GM12878 (cell line): ENCODE data around the gene GRB10. TPM values are rescaled to one million over a fixed set of nuclear protein-coding genes. Genes with fewer than 3 reads are reported as not detected.

Source experiments
- ATAC-seq: fragments of 200-7000 bp; cut with Tn5 transposase; 3 replicates; pipeline ENCODE4 v1.9.1; 2020; ENCODE audit warnings: mild to moderate bottlenecking, moderate library complexity
- BruUV-seq: library from RNA; stranded (reverse); fragments of 400-500 nt; replicated peaks from 2 replicates; lab custom pipeline; 2021; lab: Mats Ljungman, UMichigan
- CTCF ChIA-PET: fragments of 300-600 bp; sonication (Branson Sonifier 250); formaldehyde crosslinking; extraction: SDS; loops from one replicate; lab custom pipeline; 2021; ENCODE audit warnings: inconsistent platforms; lab: Yijun Ruan, JAX
- POLR2A ChIA-PET: fragments of 350-600 bp; formaldehyde crosslinking; extraction: SDS; loops from one replicate; lab custom pipeline; 2021; ENCODE audit warnings: inconsistent platforms; lab: Charles Lee
- RAD21 ChIA-PET: fragments of 300-600 bp; sonication (Branson Sonifier 250); formaldehyde crosslinking; loops from one replicate; lab custom pipeline; 2023; ENCODE audit warnings: antibody characterized with exemption; ENCODE audit not compliant: unreplicated experiment; lab: Charles Lee
- SMC1A ChIA-PET: fragments of 300-600 bp; sonication (Branson Sonifier 250); formaldehyde crosslinking; loops from one replicate; lab custom pipeline; 2023; ENCODE audit not compliant: unreplicated experiment, uncharacterized antibody; lab: Charles Lee
- DNase-seq: peaks from one replicate; pipeline ENCODE4 v3.0.0-alpha.2; 2011; ENCODE audit warnings: low read depth, low spot score
- FAIRE-seq: peaks from 3 replicates; lab custom pipeline; 2011; peaks lifted over from hg19 to GRCh38; lab: Jason Lieb, UNC
- H2AFZ ChIP-seq: 2 replicates; pipeline ENCODE4 v1.6.0; 2011; ENCODE audit warnings: low read depth, low read length, control low read depth; ENCODE audit not compliant: control insufficient read depth
- H3K27ac ChIP-seq: 2 replicates; pipeline ENCODE4 v1.5.1; 2011; ENCODE audit warnings: control low read depth; ENCODE audit not compliant: control insufficient read depth, insufficient read depth
- H3K27me3 ChIP-seq, 2 experiments: replicated peaks in 1 of 2; 2 replicates each; pipeline versions ENCODE4 v1.6.0 to v1.6.1; 2011; ENCODE audit warnings: low read length in 1 of 2; ENCODE audit not compliant: control insufficient read depth in 2 of 2, insufficient read depth in 2 of 2
- H3K36me3 ChIP-seq, 2 experiments: 2 replicates each; pipeline ENCODE4 v1.5.1; 2011; ENCODE audit warnings: low read length in 1 of 2; ENCODE audit not compliant: control insufficient read depth in 2 of 2, insufficient read depth in 2 of 2
- H3K4me1 ChIP-seq: 2 replicates; pipeline ENCODE4 v1.6.1; 2011; ENCODE audit warnings: mild to moderate bottlenecking, low read length, moderate library complexity, mixed read lengths; ENCODE audit not compliant: control insufficient read depth, insufficient read depth
- H3K4me2 ChIP-seq: 2 replicates; pipeline ENCODE4 v1.6.0; 2011; ENCODE audit warnings: control low read depth; ENCODE audit not compliant: control insufficient read depth, insufficient read depth
- H3K4me3 ChIP-seq: fragments of 200-600 bp; sonication (generic); 2 replicates; pipeline ENCODE4 v1.5.1; 2016
- H3K79me2 ChIP-seq: 2 replicates; pipeline ENCODE4 v1.6.0; 2011; ENCODE audit warnings: low read length; ENCODE audit not compliant: control insufficient read depth, insufficient read depth
- H3K9ac ChIP-seq: 2 replicates; pipeline ENCODE4 v1.8.0; 2011; ENCODE audit warnings: low read length, control low read depth, mixed read lengths; ENCODE audit not compliant: control insufficient read depth, insufficient read depth
- H3K9me3 ChIP-seq: replicated peaks from 3 replicates; pipeline ENCODE4 v1.5.1; 2011; ENCODE audit warnings: mild to moderate bottlenecking, low read length; ENCODE audit not compliant: control insufficient read depth, insufficient read depth
- H4K20me1 ChIP-seq: 2 replicates; pipeline ENCODE4 v1.6.0; 2011; ENCODE audit not compliant: control insufficient read depth, insufficient read depth
- BHLHE40 ChIP-seq, 2 experiments: fragments of 450-650 bp in 1 of 2; IDR thresholded peaks; 2 replicates each; pipeline ENCODE4 v1.6.1; 2011 to 2017; ENCODE audit warnings: low read depth in 2 of 2, borderline replicate concordance in 1 of 2, improper control_type of control experiment in 1 of 2, low read length in 1 of 2, mild to moderate bottlenecking in 1 of 2
- CHD2 ChIP-seq: IDR thresholded peaks from 2 replicates; pipeline ENCODE4 v1.6.1; 2011; ENCODE audit warnings: low read depth, low read length, improper control_type of control experiment, borderline replicate concordance
- EED ChIP-seq: sonication (generic); IDR thresholded peaks from 2 replicates; pipeline ENCODE4 v1.6.1; 2016; ENCODE audit warnings: antibody characterized with exemption, low read depth
- EP300 ChIP-seq, 2 experiments: fragments of 150-350 bp in 1 of 2; IDR thresholded peaks; 2 replicates each; pipeline ENCODE4 v1.6.1; 2011 to 2012; ENCODE audit warnings: low read depth in 2 of 2, low read length in 2 of 2, borderline replicate concordance in 1 of 2, improper control_type of control experiment in 1 of 2, inconsistent platforms in 1 of 2; ENCODE audit not compliant: control insufficient read depth in 1 of 2
- ESRRA ChIP-seq: IDR thresholded peaks from 2 replicates; pipeline ENCODE4 v1.6.1; 2012; ENCODE audit warnings: mild to moderate bottlenecking, low read length, improper control_type of control experiment
- FOXK2 ChIP-seq: fragments of 450-650 bp; IDR thresholded peaks from 2 replicates; pipeline ENCODE4 v1.6.1; 2017; ENCODE audit warnings: mild to moderate bottlenecking, moderate library complexity
- KAT2A ChIP-seq: conservative IDR thresholded peaks from 2 replicates; pipeline ENCODE4 v1.6.1; 2011; ENCODE audit warnings: low read depth, low read length; ENCODE audit not compliant: control insufficient read depth
- MTA2 ChIP-seq: fragments of 450-650 bp; IDR thresholded peaks from 2 replicates; pipeline ENCODE4 v1.6.1; 2016; ENCODE audit warnings: low read depth, mild to moderate bottlenecking, moderate library complexity
- NFIC ChIP-seq: IDR thresholded peaks from 2 replicates; pipeline ENCODE4 v1.6.1; 2012; ENCODE audit warnings: low read depth, mild to moderate bottlenecking, inconsistent platforms, low read length, moderate library complexity
- NR2C2 ChIP-seq: IDR thresholded peaks from 2 replicates; pipeline ENCODE4 v1.6.1; 2011; ENCODE audit warnings: borderline replicate concordance, low read depth; ENCODE audit not compliant: control insufficient read depth, insufficient read length
- RAD21 ChIP-seq: IDR thresholded peaks from 2 replicates; pipeline ENCODE4 v1.6.1; 2011; ENCODE audit warnings: mild to moderate bottlenecking, low read depth, low read length, moderate library complexity; ENCODE audit not compliant: insufficient read depth
- RCOR1 ChIP-seq: conservative IDR thresholded peaks from 2 replicates; pipeline ENCODE4 v1.6.1; 2012; ENCODE audit warnings: low read depth, low read length, improper control_type of control experiment
- ZNF207 ChIP-seq: fragments of 450-650 bp; IDR thresholded peaks from 2 replicates; pipeline ENCODE4 v1.6.1; 2014; ENCODE audit warnings: antibody characterized with exemption, mild to moderate bottlenecking, borderline replicate concordance
- ZZZ3 ChIP-seq: IDR thresholded peaks from 2 replicates; pipeline ENCODE4 v1.6.1; 2011; ENCODE audit warnings: low read depth; ENCODE audit not compliant: control insufficient read depth, insufficient read length
- WGBS: methylation state at CpG from one replicate; pipeline ENCODE4 v1.1.6; 2016; ENCODE audit warnings: low lambda C conversion rate; ENCODE audit not compliant: insufficient replicate concordance, insufficient coverage; ENCODE audit errors: missing lambda C conversion rate; 5-methylcytosine and 5-hydroxymethylcytosine counted together
- in situ Hi-C: fragments of 300-500 bp; cut with MboI; formaldehyde crosslinking; loops from 9 replicates; pipeline ENCODE4 v1.14.3; 2018; ENCODE audit warnings: mixed read lengths
- intact Hi-C: fragments of 100-400 bp; cut with micrococcal nuclease; formaldehyde crosslinking; loops from one replicate; pipeline ENCODE4 v1.14.2; 2022; ENCODE audit not compliant: unreplicated experiment
- polyA plus RNA-seq, 11 experiments: library from polyadenylated mRNA; depleted of rRNA in 4 of 11; unstranded in 6 of 11; stranded (reverse) in 5 of 11; fragments of >200 nt; fragmentation: Nextera tagmentation in 4 of 11; fragmentation: Illumina TruSeq in 1 of 11; extraction: Ambion mirVana in 4 of 11; extraction: Trizol in 1 of 11; gene quantifications; 1 replicate in 1 of 11; 2 replicates in 10 of 11; pipeline versions ENCODE4 v1.2.1 to v1.2.3, GENCODE V29; 2011 to 2016; ENCODE audit warnings: inconsistent platforms in 2 of 11, missing spikeins in 2 of 11, low read depth in 1 of 11
- total RNA-seq, 4 experiments: library from RNA; depleted of rRNA in 3 of 4; stranded (reverse); fragments of >200 nt in 3 of 4; fragmentation: Illumina TruSeq in 1 of 4; extraction: Trizol in 1 of 4; gene quantifications; 2 replicates each; pipeline versions ENCODE4 v1.2.1 to v1.2.3, GENCODE V29; 2013 to 2021
- TF ChIP-seq, protein P1 (sequence below): IDR thresholded peaks from 2 replicates; pipeline ENCODE4 v1.6.1; 2011; ENCODE audit warnings: borderline replicate concordance, low read depth, mild to moderate bottlenecking, moderate library complexity, low read length; ENCODE audit not compliant: insufficient read depth, poor library complexity, severe bottlenecking
- TF ChIP-seq, protein P2 (sequence below): fragments of 450-650 bp; IDR thresholded peaks from 2 replicates; pipeline ENCODE4 v1.6.1; 2016; ENCODE audit warnings: mild to moderate bottlenecking
- TF ChIP-seq, protein P3 (sequence below): fragments of 450-650 bp; IDR thresholded peaks from 2 replicates; pipeline ENCODE4 v1.6.1; 2018; ENCODE audit warnings: borderline replicate concordance, mild to moderate bottlenecking; ENCODE audit not compliant: partially characterized antibody

GRB10 gene
- total and polyA plus RNA-seq, 10 of the 15 experiments (the other 5 are each of a cell fraction or from before 2014, with no cell fraction given) = 0.04 to 0.33 TPM; not detected in 8

GRCh38 chr7:50674896-50675835, 107.5 kb downstream of the GRB10 start:
- no peaks in the 10 kb centered on the region for H4K20me1 ChIP-seq
- intact Hi-C loops (no loop called here), in situ Hi-C loops (loop anchor here (5.0 to 10.0 kb wide), 2 partner anchors 208 to 580 kb away; partner anchors contain the start of gene ZPBP)

More at GRCh38 chr7:50674896-50675835, 107.5 kb downstream of the GRB10 start:
- no peak for TF ChIP-seq ZNF207
- TF ChIP-seq CHD2 = no peak
- TF ChIP-seq RAD21 = no peak
- TF ChIP-seq MTA2 = no peak
- TF ChIP-seq EED = no peak
- TF ChIP-seq, protein P1, sequence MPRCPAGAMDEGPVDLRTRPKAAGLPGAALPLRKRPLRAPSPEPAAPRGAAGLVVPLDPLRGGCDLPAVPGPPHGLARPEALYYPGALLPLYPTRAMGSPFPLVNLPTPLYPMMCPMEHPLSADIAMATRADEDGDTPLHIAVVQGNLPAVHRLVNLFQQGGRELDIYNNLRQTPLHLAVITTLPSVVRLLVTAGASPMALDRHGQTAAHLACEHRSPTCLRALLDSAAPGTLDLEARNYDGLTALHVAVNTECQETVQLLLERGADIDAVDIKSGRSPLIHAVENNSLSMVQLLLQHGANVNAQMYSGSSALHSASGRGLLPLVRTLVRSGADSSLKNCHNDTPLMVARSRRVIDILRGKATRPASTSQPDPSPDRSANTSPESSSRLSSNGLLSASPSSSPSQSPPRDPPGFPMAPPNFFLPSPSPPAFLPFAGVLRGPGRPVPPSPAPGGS = no peak
- TF ChIP-seq, protein P2, sequence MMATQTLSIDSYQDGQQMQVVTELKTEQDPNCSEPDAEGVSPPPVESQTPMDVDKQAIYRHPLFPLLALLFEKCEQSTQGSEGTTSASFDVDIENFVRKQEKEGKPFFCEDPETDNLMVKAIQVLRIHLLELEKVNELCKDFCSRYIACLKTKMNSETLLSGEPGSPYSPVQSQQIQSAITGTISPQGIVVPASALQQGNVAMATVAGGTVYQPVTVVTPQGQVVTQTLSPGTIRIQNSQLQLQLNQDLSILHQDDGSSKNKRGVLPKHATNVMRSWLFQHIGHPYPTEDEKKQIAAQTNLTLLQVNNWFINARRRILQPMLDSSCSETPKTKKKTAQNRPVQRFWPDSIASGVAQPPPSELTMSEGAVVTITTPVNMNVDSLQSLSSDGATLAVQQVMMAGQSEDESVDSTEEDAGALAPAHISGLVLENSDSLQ = no peak
- TF ChIP-seq, protein P3, sequence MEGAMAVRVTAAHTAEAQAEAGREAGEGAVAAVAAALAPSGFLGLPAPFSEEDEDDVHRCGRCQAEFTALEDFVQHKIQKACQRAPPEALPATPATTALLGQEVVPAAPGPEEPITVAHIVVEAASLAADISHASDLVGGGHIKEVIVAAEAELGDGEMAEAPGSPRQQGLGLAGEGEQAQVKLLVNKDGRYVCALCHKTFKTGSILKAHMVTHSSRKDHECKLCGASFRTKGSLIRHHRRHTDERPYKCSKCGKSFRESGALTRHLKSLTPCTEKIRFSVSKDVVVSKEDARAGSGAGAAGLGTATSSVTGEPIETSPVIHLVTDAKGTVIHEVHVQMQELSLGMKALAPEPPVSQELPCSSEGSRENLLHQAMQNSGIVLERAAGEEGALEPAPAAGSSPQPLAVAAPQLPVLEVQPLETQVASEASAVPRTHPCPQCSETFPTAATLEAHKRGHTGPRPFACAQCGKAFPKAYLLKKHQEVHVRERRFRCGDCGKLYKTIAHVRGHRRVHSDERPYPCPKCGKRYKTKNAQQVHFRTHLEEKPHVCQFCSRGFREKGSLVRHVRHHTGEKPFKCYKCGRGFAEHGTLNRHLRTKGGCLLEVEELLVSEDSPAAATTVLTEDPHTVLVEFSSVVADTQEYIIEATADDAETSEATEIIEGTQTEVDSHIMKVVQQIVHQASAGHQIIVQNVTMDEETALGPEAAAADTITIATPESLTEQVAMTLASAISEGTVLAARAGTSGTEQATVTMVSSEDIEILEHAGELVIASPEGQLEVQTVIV = no peak
- TF ChIP-seq RCOR1 = no peak
- TF ChIP-seq EP300 (IDR thresholded peaks at IDR 0.05; ENCODE audit: borderline replicate concordance in 1 of 2, control insufficient read depth in 1 of 2, low read depth in 2 of 2, low read length in 2 of 2) = no peak
- TF ChIP-seq NFIC = no peak
- TF ChIP-seq KAT2A = no peak
- TF ChIP-seq NR2C2 = no peak
- no peak for TF ChIP-seq ZZZ3
- no peak for TF ChIP-seq ESRRA
- no peak for TF ChIP-seq FOXK2
- no peak for TF ChIP-seq BHLHE40 (IDR thresholded peaks at IDR 0.05; ENCODE audit: borderline replicate concordance in 1 of 2, low read depth in 2 of 2, low read length in 1 of 2)
- TF ChIP-seq, all 136 proteins: peak for 0
- H3K4me1 ChIP-seq = no peaks in the 10 kb centered on the region
- H3K79me2 ChIP-seq = no peaks in the 10 kb centered on the region
- H2AFZ ChIP-seq = no peak overlapping the region
- no TSS peak for BruUV-seq
- ChIA-PET RAD21 (interaction anchor here (0.6 kb wide), 1 partner anchor 209 kb away, joined by 4 read pairs; no protein-coding TSS in a partner anchor), SMC1A (interaction anchor here (1.2 kb wide), 1 partner anchor 207 kb away, joined by 3 read pairs; no protein-coding TSS in a partner anchor), POLR2A (no interaction called here), CTCF (interaction anchor here (2.7 kb wide), 1 partner anchor 207 kb away, joined by 7 read pairs; no protein-coding TSS in a partner anchor)
- 40% methylated on average over 11 of the region's 11 CpGs for WGBS
- H3K9me3 ChIP-seq = no peaks in the 10 kb centered on the region; the same call in 2 of the 3 replicates
- ATAC-seq (no peak), FAIRE-seq (no peak), DNase-seq (no peak)
- peaks cover 0 to 2% of the 10 kb centered on the region in 2 experiments; a peak in 3 of 4 replicates for H3K27me3 ChIP-seq
- H3K9ac ChIP-seq = no peak overlapping the region
- no peak overlapping the region for H3K4me2 ChIP-seq
- no peak overlapping the region for H3K27ac ChIP-seq
- no peaks in the 10 kb centered on the region for H3K36me3 ChIP-seq
- H3K4me3 ChIP-seq = no peak overlapping the region
